Activated T-cell treated with anti-CD3 and anti-CD28 coated beads, Interleukin-2, amount 50 U/mL, for 72 hours (primary cell): ENCODE results near the gene KIRREL3. TPM values are rescaled to one million over a fixed set of nuclear protein-coding genes. Genes with fewer than 3 reads are reported as not detected.
"Not testable (repeated sequence)": the region's sequence is repeated elsewhere in the genome, so short reads cannot be mapped to it uniquely, and the experiment has no call there.

Experiments used
- ATAC-seq, 2 donors: fragments of 150-1000 bp; cut with Tn5 transposase; replicated peaks in 1 of 2; 2 replicates each; pipeline ENCODE4 v1.10.0; 2021; ENCODE audit warnings: moderate library complexity in 2 of 2, mild to moderate bottlenecking in 1 of 2
- DNase-seq, 2 donors: peaks; one replicate each; pipeline ENCODE4 v3.0.0; 2021 to 2022; ENCODE audit warnings: mixed read lengths in 1 of 2
- H3K27ac Mint-ChIP-seq: one replicate; pipeline ENCODE4 v1.8.0; 2022; ENCODE audit warnings: mild to moderate bottlenecking, moderate library complexity, mixed read lengths
- H3K27me3 Mint-ChIP-seq: one replicate; pipeline ENCODE4 v1.8.0; 2022; ENCODE audit warnings: low read depth, mixed read lengths
- H3K36me3 Mint-ChIP-seq, 2 donors: one replicate each; pipeline ENCODE4 v1.8.0; 2022; ENCODE audit warnings: mixed read lengths in 2 of 2, mild to moderate bottlenecking in 1 of 2; ENCODE audit not compliant: insufficient read depth in 2 of 2
- H3K4me1 Mint-ChIP-seq: one replicate; pipeline ENCODE4 v1.8.0; 2022; ENCODE audit warnings: low read depth, mixed read lengths
- H3K4me3 Mint-ChIP-seq, 2 donors: one replicate each; pipeline ENCODE4 v1.8.0; 2022; ENCODE audit warnings: mild to moderate bottlenecking in 2 of 2, mixed read lengths in 2 of 2, moderate library complexity in 2 of 2
- H3K9me3 Mint-ChIP-seq, 2 donors: one replicate each; pipeline ENCODE4 v1.8.0; 2022; ENCODE audit warnings: mixed read lengths in 2 of 2
- total RNA-seq, 2 donors: library from RNA; stranded (reverse); gene quantifications; one replicate each; pipeline ENCODE4 v1.2.3, GENCODE V29; 2022

KIRREL3 gene
- total RNA-seq, 2 donors from 2014 or later, result not detected

DNA sequence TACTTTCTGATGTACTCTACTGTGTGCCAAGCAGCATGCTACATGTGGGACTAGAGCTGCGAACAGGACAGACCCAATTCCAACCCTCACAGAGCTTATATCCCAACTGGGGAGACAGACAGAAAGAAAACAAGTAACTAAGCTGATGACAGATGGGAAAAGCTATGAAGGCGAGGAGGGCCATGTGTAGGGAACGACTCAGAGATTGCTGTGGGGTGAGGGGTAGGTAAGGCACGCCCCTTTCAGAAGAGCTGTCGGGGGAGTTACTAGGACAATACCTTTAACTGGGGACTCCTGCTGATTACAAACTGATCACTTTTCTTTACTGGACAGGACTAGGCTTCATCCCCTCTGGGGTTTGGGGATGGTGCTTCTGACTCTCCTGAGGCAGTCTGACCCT lies 596.2 kb downstream of the KIRREL3 start:
- no peak for DNase-seq
- no peak for ATAC-seq
- Mint-ChIP-seq H3K27me3 (no peaks in the 10 kb centered on the region), H3K4me3 (no peak overlapping the region), H3K9me3 (no peaks in the 10 kb centered on the region), H3K36me3 (peaks cover 0 to 3% of the 10 kb centered on the region in 2 donors), H3K4me1 (no peaks in the 10 kb centered on the region), H3K27ac (no peak overlapping the region)

DNA sequence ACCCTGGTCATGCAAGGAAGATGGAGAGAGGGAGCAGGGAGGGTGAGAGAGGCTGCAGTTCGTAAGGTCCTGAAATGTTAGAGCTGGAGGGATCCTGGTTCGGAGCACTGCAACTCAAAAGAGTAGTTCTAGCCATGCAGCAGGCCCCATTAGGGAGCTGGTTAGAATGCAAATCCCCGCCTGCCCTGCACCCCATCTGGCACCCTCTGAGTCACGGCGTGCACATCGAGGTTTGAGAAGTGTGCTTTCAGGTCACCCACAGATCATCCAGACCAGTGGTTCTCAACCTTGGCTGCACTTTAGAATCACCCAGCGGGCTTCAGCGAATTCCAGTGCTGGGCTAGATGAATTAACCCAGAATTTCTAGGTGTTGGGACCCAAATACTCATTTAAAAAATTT lies 596.9 kb downstream of the KIRREL3 start:
- H3K27ac Mint-ChIP-seq, result no peak overlapping the region
- no peak for DNase-seq
- no peaks in the 10 kb centered on the region for H3K27me3 Mint-ChIP-seq
- H3K36me3 Mint-ChIP-seq, result peaks cover 0 to 2% of the 10 kb centered on the region in 2 donors
- H3K9me3 Mint-ChIP-seq, result no peaks in the 10 kb centered on the region
- ATAC-seq, result no peak
- no peak overlapping the region for H3K4me3 Mint-ChIP-seq
- no peaks in the 10 kb centered on the region for H3K4me1 Mint-ChIP-seq

DNA sequence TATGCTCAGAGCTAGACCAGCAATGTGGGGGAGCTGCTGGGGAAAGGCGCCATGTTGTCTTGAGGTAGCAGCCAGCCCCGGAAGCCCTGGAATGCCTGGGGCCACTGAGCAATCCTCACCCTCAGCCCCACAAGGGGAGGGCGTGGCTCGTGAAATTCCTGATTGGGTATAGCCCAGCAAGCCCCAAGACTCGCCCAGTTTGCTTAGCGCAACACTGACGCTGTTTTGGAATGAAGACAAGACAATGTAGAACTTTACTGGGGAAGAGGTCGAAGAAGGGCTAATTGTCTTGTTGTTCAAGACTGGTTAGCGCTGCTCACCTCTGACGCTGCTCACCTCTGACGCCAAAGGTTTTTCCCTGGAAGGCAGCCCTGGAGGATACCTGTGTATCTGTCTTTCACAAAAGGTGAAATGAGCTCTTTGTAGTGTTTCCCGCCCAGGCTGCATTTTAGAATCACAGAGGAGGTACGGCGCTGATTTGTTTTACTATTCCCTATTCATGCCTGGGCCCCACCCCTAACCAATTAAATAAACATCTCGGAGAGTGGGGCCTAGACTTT lies 597.5 kb downstream of the KIRREL3 start:
- DNase-seq, result no peak
- Mint-ChIP-seq H3K27ac (no peak overlapping the region), H3K27me3 (no peaks in the 10 kb centered on the region), H3K4me3 (no peak overlapping the region), H3K4me1 (no peaks in the 10 kb centered on the region), H3K36me3 (peaks cover 0 to 2% of the 10 kb centered on the region in 2 donors), H3K9me3 (no peaks in the 10 kb centered on the region)
- no peak for ATAC-seq

DNA sequence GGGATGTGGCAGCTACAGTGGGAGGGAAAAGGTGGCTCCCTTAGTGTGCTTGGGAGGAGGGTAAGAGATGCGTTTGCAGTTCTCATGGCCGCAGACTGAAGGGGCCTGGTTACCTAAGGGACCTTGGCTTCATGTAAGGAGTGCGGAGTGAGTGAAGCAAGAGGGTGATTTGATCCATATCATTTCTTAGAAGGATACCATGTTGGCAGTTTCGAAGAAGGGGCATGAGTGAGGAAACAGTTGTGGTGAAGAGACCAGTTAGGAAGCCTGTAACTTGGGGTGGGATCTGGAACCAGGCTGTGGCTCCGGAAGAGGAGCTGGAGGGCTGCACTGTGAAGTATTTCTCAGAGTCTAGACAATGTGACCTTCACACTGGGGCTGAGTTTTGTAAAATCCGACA lies 600.1 kb downstream of the KIRREL3 start:
- Mint-ChIP-seq H3K4me3 (no peak overlapping the region), H3K27me3 (no peaks in the 10 kb centered on the region), H3K4me1 (no peaks in the 10 kb centered on the region), H3K27ac (no peak overlapping the region), H3K9me3 (no peaks in the 10 kb centered on the region), H3K36me3 (peaks cover 0 to 2% of the 10 kb centered on the region in 2 donors)
- no peak for ATAC-seq
- no peak for DNase-seq

DNA sequence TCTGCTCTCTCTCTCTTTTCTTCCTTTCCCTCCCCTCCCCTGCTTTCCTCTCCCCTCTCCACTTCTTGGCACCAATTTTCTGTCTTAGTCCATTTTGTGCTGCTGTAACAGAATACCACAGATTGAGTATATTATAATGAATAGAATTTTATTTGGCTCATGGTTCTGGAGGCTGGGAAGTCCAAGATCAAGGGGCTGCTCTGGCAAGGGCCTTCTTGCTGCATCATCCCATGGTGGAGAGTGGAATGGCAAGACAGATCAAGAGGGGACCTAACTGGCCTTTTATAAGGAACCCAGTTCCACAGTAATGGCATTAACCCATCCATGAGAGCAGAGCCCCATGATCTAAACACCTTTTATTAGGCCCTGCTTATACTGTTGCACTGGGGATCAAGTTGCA lies 600.6 kb downstream of the KIRREL3 start:
- H3K9me3 Mint-ChIP-seq, result no peaks in the 10 kb centered on the region
- ATAC-seq, result no peak

DNA sequence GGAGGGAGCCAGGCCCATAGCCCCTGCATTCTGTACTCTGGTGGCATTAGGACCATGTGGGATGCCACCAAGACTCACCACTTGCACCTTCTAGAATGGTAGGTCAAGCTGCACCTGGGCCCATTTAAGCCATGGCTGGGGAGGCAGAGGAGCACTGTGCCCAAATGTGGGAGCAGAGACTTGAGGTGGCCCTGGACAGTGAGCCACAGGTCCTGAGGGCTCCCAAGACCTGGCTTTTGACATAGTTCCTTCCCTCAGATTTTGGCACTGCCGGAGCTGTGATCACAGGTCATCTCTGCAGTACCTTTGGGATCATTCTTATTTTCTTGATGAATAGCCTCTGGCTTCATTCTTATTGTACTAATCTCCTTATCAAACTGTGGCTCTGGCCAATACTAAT lies 601.8 kb downstream of the KIRREL3 start:
- Mint-ChIP-seq H3K9me3 (no peaks in the 10 kb centered on the region), H3K27ac (no peak overlapping the region), H3K4me1 (no peaks in the 10 kb centered on the region), H3K36me3 (peaks cover 0 to 2% of the 10 kb centered on the region in 2 donors), H3K27me3 (no peaks in the 10 kb centered on the region), H3K4me3 (no peak overlapping the region)
- ATAC-seq (no peak), DNase-seq (no peak)

More for the DNA sequence above, 600.6 kb downstream of the KIRREL3 start:
- Mint-ChIP-seq H3K27ac (no peak overlapping the region), H3K4me1 (no peaks in the 10 kb centered on the region), H3K4me3 (no peak overlapping the region), H3K36me3 (peaks cover 0 to 2% of the 10 kb centered on the region in 2 donors), H3K27me3 (no peaks in the 10 kb centered on the region)
- no peak for DNase-seq

DNA sequence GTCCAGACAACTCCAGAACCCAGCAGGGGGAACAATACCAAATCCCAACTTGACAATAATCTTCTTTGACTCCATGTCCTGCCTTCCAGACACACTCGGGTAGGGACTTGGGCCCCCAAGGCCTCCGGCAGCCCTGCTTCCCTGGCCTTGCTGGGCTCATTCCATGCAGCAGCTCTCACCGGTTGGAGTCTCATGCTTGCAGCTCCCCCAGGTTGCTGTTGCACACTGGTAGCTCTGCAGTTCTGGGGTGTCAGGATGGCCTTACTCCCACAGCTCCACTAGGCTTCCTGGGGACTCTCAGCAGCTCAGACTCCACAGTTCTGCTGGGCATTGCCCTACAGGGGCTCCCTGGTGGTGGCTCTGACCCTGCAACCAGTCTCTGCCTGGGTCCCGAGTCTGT lies 602.3 kb downstream of the KIRREL3 start:
- no peak overlapping the region for H3K4me3 Mint-ChIP-seq
- ATAC-seq, result no peak
- H3K36me3 Mint-ChIP-seq, result peaks cover 0 to 2% of the 10 kb centered on the region in 2 donors
- DNase-seq, result no peak
- no peaks in the 10 kb centered on the region for H3K9me3 Mint-ChIP-seq
- no peaks in the 10 kb centered on the region for H3K4me1 Mint-ChIP-seq
- no peak overlapping the region for H3K27ac Mint-ChIP-seq
- no peaks in the 10 kb centered on the region for H3K27me3 Mint-ChIP-seq

DNA sequence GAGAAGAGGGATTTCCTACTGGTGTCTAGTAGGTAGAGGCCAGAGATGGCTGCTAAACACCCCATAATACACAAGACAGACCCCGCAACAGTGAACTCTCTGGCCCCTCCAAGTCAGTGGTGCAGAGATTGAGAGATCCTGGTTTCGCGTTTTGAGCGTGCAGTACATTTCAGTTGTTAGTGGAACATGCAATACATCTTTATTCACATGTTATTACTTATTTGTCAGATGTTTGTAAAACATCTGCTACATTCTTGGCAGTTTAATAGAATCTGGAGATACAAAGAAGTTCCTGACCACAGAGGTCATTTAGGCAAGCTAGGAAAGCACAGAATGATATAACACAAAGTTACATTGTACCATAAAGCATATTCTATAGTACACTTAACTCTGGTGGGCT lies 603.6 kb downstream of the KIRREL3 start:
- peaks cover 0 to 2% of the 10 kb centered on the region in 2 donors for H3K36me3 Mint-ChIP-seq
- no peaks in the 10 kb centered on the region for H3K27me3 Mint-ChIP-seq
- H3K4me1 Mint-ChIP-seq, result no peaks in the 10 kb centered on the region
- ATAC-seq (no peak), DNase-seq (no peak)
- H3K27ac Mint-ChIP-seq, result no peak overlapping the region
- H3K9me3 Mint-ChIP-seq, result no peaks in the 10 kb centered on the region
- H3K4me3 Mint-ChIP-seq, result no peak overlapping the region

DNA sequence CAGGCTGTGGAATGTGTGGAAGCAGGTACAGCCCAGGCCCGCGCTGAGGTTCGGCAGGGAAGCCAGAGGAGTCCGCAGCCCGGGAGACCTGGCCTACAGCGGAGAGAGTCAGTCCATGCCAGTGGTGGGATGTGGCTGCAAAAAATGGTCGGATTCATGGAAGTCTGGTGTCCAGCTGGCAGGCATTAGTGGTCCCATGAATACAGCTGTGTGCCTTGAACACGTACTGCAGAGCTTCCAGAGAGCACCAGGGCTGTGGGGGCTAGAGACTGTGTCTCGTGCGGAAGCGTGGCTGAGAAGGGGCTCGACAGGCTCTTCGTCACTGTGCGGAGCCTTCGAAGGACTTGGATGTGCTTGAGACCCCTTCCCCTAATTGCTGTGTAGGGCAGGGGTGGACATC lies 604.3 kb downstream of the KIRREL3 start:
- not testable (repeated sequence) for H3K27ac Mint-ChIP-seq, H3K36me3 Mint-ChIP-seq, ATAC-seq, H3K27me3 Mint-ChIP-seq, H3K9me3 Mint-ChIP-seq, H3K4me1 Mint-ChIP-seq, DNase-seq, H3K4me3 Mint-ChIP-seq

DNA sequence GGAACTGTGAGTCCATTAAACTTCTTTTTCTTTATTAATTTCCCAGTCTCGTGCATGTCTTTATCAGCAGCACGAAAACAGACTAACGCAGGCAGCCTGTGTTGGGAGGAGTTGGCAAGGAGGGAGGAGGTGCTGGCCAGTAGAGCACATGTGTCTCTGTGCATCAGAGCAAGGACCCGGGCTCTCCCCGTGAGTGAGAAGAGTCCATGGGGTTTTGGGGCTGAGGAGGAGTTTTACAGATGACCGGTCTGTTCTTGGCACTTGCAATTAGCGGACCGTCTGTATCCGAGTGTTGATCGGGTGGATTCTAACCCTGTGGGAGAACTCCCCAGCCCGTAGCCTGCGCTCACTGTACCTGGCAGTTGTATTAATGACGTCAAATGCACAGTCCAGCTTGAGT lies 604.8 kb downstream of the KIRREL3 start:
- DNase-seq, result not testable (repeated sequence)

DNA sequence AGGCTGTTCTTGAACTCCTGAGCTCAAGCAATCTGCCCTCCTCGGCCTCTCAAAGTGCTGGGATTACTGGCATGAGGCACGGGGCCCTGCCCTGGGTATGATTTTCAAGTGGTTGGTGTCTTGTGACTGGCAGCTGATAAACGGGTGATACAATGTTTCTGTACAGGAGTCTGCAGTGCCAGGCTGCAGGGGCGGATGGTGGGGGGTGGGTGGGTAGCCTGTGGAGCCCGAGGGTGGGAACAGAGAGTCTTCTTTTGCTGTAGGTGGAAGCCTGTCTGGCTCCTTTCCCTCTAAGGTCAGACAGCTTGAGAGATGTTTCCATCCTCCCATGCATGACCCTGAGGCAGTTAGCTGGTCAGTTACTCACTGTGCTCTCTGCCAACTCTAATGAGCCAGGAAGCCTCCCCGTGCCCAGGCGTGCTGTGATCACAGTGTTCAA lies 605.9 kb downstream of the KIRREL3 start:
- not testable (repeated sequence) for DNase-seq, H3K36me3 Mint-ChIP-seq, H3K27ac Mint-ChIP-seq, H3K27me3 Mint-ChIP-seq, H3K4me1 Mint-ChIP-seq, ATAC-seq, H3K9me3 Mint-ChIP-seq, H3K4me3 Mint-ChIP-seq

More for the DNA sequence above, 604.8 kb downstream of the KIRREL3 start:
- not testable (repeated sequence) for ATAC-seq, H3K27me3 Mint-ChIP-seq, H3K4me1 Mint-ChIP-seq, H3K36me3 Mint-ChIP-seq, H3K27ac Mint-ChIP-seq, H3K9me3 Mint-ChIP-seq, H3K4me3 Mint-ChIP-seq

DNA sequence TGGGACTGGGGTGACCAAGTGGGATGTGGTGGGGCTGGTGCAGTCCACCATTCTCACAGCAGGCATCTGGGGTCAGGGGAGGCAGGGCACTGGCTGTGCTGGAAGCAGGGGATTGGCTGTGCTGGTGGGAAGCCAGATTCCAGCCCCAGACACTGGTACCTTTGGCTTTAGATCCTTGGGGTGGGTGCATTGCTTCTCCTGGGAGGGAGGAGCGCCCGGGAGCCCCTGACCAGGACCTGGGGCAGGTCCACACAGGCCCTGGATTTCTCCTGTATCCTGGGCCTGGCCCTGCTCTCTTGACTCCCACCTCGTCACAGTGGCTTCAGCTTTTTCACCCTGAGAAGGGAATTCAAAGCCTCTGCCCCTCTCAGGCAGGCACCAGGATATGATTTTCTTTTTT lies 606.5 kb downstream of the KIRREL3 start:
- ATAC-seq, result no peak
- H3K9me3 Mint-ChIP-seq, result no peaks in the 10 kb centered on the region
- no peaks in the 10 kb centered on the region for H3K36me3 Mint-ChIP-seq
- H3K4me3 Mint-ChIP-seq, result no peak overlapping the region
- DNase-seq, result no peak
- no peak overlapping the region for H3K27ac Mint-ChIP-seq
- H3K4me1 Mint-ChIP-seq, result no peaks in the 10 kb centered on the region
- no peaks in the 10 kb centered on the region for H3K27me3 Mint-ChIP-seq

DNA sequence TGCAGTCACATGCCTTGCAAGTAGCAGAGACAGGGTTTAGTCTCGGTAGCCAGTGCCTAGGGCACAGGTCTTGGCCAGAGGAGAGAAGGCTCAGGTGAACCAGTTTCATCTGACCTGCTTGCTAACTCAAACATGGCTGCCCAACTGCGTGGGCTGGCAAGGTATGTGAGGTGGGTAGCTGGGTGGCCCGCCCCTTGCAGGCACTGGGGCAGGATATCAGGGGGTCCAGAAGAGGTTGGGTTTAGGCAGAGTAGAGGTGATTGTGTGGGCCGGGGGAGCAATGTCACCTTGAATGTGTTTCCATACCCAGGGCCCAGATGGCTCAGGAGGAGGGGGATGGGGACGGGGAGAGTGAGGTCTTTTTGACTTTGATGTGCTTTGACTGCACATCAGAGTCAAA lies 607.4 kb downstream of the KIRREL3 start:
- H3K4me3 Mint-ChIP-seq, result no peak overlapping the region
- ATAC-seq, result no peak
- H3K27ac Mint-ChIP-seq, result no peak overlapping the region
- DNase-seq, result no peak
- no peaks in the 10 kb centered on the region for H3K4me1 Mint-ChIP-seq
- no peaks in the 10 kb centered on the region for H3K36me3 Mint-ChIP-seq
- no peaks in the 10 kb centered on the region for H3K9me3 Mint-ChIP-seq
- H3K27me3 Mint-ChIP-seq, result no peaks in the 10 kb centered on the region

DNA sequence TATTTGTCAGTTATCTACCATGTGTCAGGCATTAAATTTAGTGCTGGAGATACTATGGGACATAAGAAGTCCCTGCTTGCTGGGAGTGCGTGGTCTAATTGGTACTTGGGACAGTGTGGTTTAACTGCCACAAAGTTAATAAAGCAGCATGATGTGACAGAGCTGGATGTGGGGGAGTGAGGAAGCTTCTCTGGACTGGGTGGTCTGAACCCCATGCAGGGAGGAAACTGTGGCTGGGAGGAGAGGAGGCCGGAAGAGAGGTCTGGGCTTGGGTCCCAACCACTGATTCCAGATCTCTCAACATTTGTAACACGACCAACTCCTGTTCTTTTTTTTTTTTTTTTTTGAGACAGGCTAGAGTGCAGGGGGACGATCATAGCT lies 607.9 kb downstream of the KIRREL3 start:
- no peaks in the 10 kb centered on the region for H3K4me1 Mint-ChIP-seq
- H3K36me3 Mint-ChIP-seq, result no peaks in the 10 kb centered on the region
- no peak for DNase-seq
- H3K27me3 Mint-ChIP-seq, result no peaks in the 10 kb centered on the region
- no peaks in the 10 kb centered on the region for H3K9me3 Mint-ChIP-seq
- H3K27ac Mint-ChIP-seq, result no peak overlapping the region
- no peak for ATAC-seq
- no peak overlapping the region for H3K4me3 Mint-ChIP-seq
